Fibroblast of lung (primary cell): Measurements from ENCODE around the gene DOK3.

Source experiments
- EZH2 ChIP-seq: IDR thresholded peaks from 2 replicates; pipeline ENCODE4 v1.5.1; 2012; ENCODE audit warnings: low read length, control low read depth, mild to moderate bottlenecking; ENCODE audit errors: missing control alignments
- TF ChIP-seq, protein P1 (sequence below), 2 donors: IDR thresholded peaks in 1 of 2; conservative IDR thresholded peaks in 1 of 2; 1 replicate in 1 of 2; 2 replicates in 1 of 2; pipeline ENCODE4 v1.5.1; 2011 to 2012; ENCODE audit warnings: low read length in 2 of 2, control low read depth in 1 of 2, inconsistent platforms in 1 of 2, low read depth in 1 of 2, mild to moderate bottlenecking in 1 of 2

DNA sequence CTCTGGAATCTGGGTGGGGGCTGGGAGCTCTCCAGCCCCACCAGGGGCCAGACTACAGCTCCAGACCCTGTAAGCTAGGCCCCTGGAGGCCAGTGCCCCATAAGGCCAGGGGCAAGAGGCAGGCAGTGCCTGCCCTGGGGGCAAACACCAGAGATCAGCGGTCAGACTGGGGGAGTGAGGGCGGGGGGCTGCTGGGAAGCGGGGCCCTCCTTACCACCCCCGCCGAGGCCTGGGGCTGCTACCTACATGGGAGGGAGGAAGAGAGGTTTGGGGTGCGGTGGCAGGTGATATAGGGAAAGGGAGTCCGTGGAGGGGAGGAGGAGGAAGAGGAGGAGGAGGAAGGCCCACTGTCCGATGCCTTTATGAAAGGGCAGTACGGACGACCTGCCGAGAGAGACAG is 50.3 kb downstream of the DOK3 start:
- TF ChIP-seq, protein P1, sequence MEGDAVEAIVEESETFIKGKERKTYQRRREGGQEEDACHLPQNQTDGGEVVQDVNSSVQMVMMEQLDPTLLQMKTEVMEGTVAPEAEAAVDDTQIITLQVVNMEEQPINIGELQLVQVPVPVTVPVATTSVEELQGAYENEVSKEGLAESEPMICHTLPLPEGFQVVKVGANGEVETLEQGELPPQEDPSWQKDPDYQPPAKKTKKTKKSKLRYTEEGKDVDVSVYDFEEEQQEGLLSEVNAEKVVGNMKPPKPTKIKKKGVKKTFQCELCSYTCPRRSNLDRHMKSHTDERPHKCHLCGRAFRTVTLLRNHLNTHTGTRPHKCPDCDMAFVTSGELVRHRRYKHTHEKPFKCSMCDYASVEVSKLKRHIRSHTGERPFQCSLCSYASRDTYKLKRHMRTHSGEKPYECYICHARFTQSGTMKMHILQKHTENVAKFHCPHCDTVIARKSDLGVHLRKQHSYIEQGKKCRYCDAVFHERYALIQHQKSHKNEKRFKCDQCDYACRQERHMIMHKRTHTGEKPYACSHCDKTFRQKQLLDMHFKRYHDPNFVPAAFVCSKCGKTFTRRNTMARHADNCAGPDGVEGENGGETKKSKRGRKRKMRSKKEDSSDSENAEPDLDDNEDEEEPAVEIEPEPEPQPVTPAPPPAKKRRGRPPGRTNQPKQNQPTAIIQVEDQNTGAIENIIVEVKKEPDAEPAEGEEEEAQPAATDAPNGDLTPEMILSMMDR (conservative IDR thresholded peaks at IDR 0.05 in 1 of 2, IDR thresholded peaks at IDR 0.05 in 1 of 2; ENCODE audit: low read depth in 1 of 2, low read length in 2 of 2): no peak
- TF ChIP-seq EZH2: no peak
